WTC11 (cell line): ENCODE results near the gene TCF3. TPM values are rescaled to one million over a fixed set of nuclear protein-coding genes. Genes with fewer than 3 reads are reported as not detected.
A peak's percentile ranks its signal among the peaks of the same experiment; 100 is the strongest.

Source experiments
- ATAC-seq: fragments of 200-7000 bp; cut with Tn5 transposase; 2 replicates; pipeline ENCODE4 v1.10.0; 2021; ENCODE audit warnings: mild to moderate bottlenecking, moderate library complexity
- CTCF ChIA-PET: fragments of 300-600 bp; sonication (Branson Sonifier 250); formaldehyde crosslinking; loops from one replicate; lab custom pipeline; 2021; ENCODE audit warnings: antibody characterized with exemption; lab: Charles Lee
- POLR2A ChIA-PET: fragments of 350-600 bp; sonication (Branson Sonifier 250); formaldehyde crosslinking; loops from one replicate; lab custom pipeline; 2021; ENCODE audit warnings: antibody characterized with exemption; lab: Charles Lee
- DNase-seq: peaks from one replicate; pipeline ENCODE4 v3.0.0; 2021; ENCODE audit warnings: low spot score
- H3K27ac Mint-ChIP-seq: 2 replicates; pipeline ENCODE4 v1.8.0; 2021; ENCODE audit warnings: mixed read lengths
- H3K27me3 Mint-ChIP-seq: 2 replicates; pipeline ENCODE4 v1.8.0; 2021; ENCODE audit warnings: low read depth, mild to moderate bottlenecking, moderate library complexity, mixed read lengths
- H3K36me3 Mint-ChIP-seq: 2 replicates; pipeline ENCODE4 v1.8.0; 2021; ENCODE audit warnings: mixed read lengths
- H3K4me1 Mint-ChIP-seq: 2 replicates; pipeline ENCODE4 v1.8.0; 2022; ENCODE audit warnings: mixed read lengths
- H3K4me3 Mint-ChIP-seq: 2 replicates; pipeline ENCODE4 v1.8.0; 2021; ENCODE audit warnings: mild to moderate bottlenecking, moderate library complexity, mixed read lengths
- H3K9me3 Mint-ChIP-seq: 2 replicates; pipeline ENCODE4 v1.8.0; 2021; ENCODE audit warnings: mixed read lengths
- ATF1 ChIP-seq: sonication (generic); formaldehyde crosslinking; IDR thresholded peaks from 2 replicates; pipeline ENCODE4 v1.8.1; 2023; ENCODE audit warnings: mild to moderate bottlenecking, moderate library complexity, missing genetic modification reagents
- ATF6 ChIP-seq: sonication (generic); formaldehyde crosslinking; IDR thresholded peaks from 2 replicates; pipeline ENCODE4 v1.8.1; 2023; ENCODE audit warnings: mild to moderate bottlenecking, missing genetic modification reagents
- CBFB ChIP-seq: sonication (generic); formaldehyde crosslinking; IDR thresholded peaks from 2 replicates; pipeline ENCODE4 v1.8.1; 2022; ENCODE audit warnings: mild to moderate bottlenecking, low read depth, missing genetic modification reagents
- ETV6 ChIP-seq: sonication (generic); formaldehyde crosslinking; IDR thresholded peaks from 2 replicates; pipeline ENCODE4 v1.8.1; 2022; ENCODE audit warnings: mild to moderate bottlenecking, missing genetic modification reagents
- FOXJ3 ChIP-seq: sonication (generic); formaldehyde crosslinking; IDR thresholded peaks from 2 replicates; pipeline ENCODE4 v1.9.0; 2021; ENCODE audit warnings: missing genetic modification reagents, mild to moderate bottlenecking, borderline replicate concordance
- FOXP4 ChIP-seq: sonication (generic); formaldehyde crosslinking; IDR thresholded peaks from 2 replicates; pipeline ENCODE4 v1.8.0; 2022; ENCODE audit warnings: mild to moderate bottlenecking, missing genetic modification reagents
- IRF2 ChIP-seq: sonication (generic); formaldehyde crosslinking; IDR thresholded peaks from 2 replicates; pipeline ENCODE4 v1.8.0; 2022; ENCODE audit warnings: low read depth, missing genetic modification reagents, borderline replicate concordance
- JAZF1 ChIP-seq: fragments of 250-450 bp; sonication (Bioruptor Pico); IDR thresholded peaks from 2 replicates; pipeline ENCODE4 v1.9.0; 2021; ENCODE audit warnings: moderate library complexity, mild to moderate bottlenecking, inconsistent platforms
- MXD4 ChIP-seq: fragments of 250-450 bp; sonication (Bioruptor Pico); IDR thresholded peaks from 2 replicates; pipeline ENCODE4 v1.8.0; 2021; ENCODE audit warnings: mild to moderate bottlenecking, moderate library complexity, borderline replicate concordance
- MYBL2 ChIP-seq: sonication (generic); formaldehyde crosslinking; IDR thresholded peaks from 2 replicates; pipeline ENCODE4 v1.8.1; 2023; ENCODE audit warnings: mild to moderate bottlenecking, moderate library complexity, missing genetic modification reagents
- NFYB ChIP-seq: sonication (generic); formaldehyde crosslinking; conservative IDR thresholded peaks from 2 replicates; pipeline ENCODE4 v1.8.0; 2022; ENCODE audit warnings: low read depth, missing genetic modification reagents
- SMAD3 ChIP-seq: sonication (generic); formaldehyde crosslinking; IDR thresholded peaks from 2 replicates; pipeline ENCODE4 v1.8.0; 2022; ENCODE audit warnings: missing genetic modification reagents, mild to moderate bottlenecking, borderline replicate concordance
- TEAD1 ChIP-seq: sonication (generic); formaldehyde crosslinking; IDR thresholded peaks from 2 replicates; pipeline ENCODE4 v1.8.0; 2022; ENCODE audit warnings: mild to moderate bottlenecking, missing genetic modification reagents
- ZNF121 ChIP-seq: sonication (generic); formaldehyde crosslinking; IDR thresholded peaks from 2 replicates; pipeline ENCODE4 v1.8.0; 2023; ENCODE audit warnings: missing genetic modification reagents
- ZNF138 ChIP-seq: sonication (generic); formaldehyde crosslinking; conservative IDR thresholded peaks from 2 replicates; pipeline ENCODE4 v1.8.1; 2022; ENCODE audit warnings: mild to moderate bottlenecking, moderate library complexity, missing genetic modification reagents
- ZNF396 ChIP-seq: fragments of 250-450 bp; sonication (Bioruptor Pico); IDR thresholded peaks from 2 replicates; pipeline ENCODE4 v1.8.0; 2021; ENCODE audit warnings: mild to moderate bottlenecking, moderate library complexity, borderline replicate concordance
- total RNA-seq: library from RNA; stranded (reverse); gene quantifications from 3 replicates; pipeline ENCODE4 v1.2.3, GENCODE V29; 2021
- TF ChIP-seq, protein P1 (sequence below): sonication (generic); formaldehyde crosslinking; IDR thresholded peaks from 2 replicates; pipeline ENCODE4 v1.8.1; 2023; ENCODE audit warnings: mild to moderate bottlenecking, moderate library complexity, missing genetic modification reagents
- TF ChIP-seq, protein P2 (sequence below): fragments of 200-600 bp; IDR thresholded peaks from 2 replicates; pipeline ENCODE4 v1.8.0; 2022; ENCODE audit warnings: antibody characterized with exemption
- TF ChIP-seq, protein P3 (sequence below): sonication (generic); formaldehyde crosslinking; IDR thresholded peaks from 2 replicates; pipeline ENCODE4 v1.8.1; 2022; ENCODE audit warnings: low read depth, mild to moderate bottlenecking, moderate library complexity, missing genetic modification reagents, borderline replicate concordance

The TCF3 gene
- total RNA-seq, 1 experiment from 2014 or later = 324 TPM

GRCh38 chr19:1563251-1563650 lies 89.2 kb downstream of the TCF3 start:
- no peak overlapping the region for H3K27ac Mint-ChIP-seq
- H3K4me1 Mint-ChIP-seq = no peaks in the 10 kb centered on the region
- H3K4me3 Mint-ChIP-seq = no peak overlapping the region
- DNase-seq = no peak
- H3K27me3 Mint-ChIP-seq = no peaks in the 10 kb centered on the region
- ChIA-PET CTCF (interaction anchor here (1.0 to 1.4 kb wide), 2 partner anchors 12 to 17 kb away, joined by 3 read pairs; no protein-coding TSS in a partner anchor), POLR2A (interaction anchor here (0.6 kb wide), 1 partner anchor 804 kb away, joined by 4 read pairs; no protein-coding TSS in a partner anchor)
- ATAC-seq = no peak
- peaks cover 5% of the 10 kb centered on the region; the same call in 1 of the 2 replicates for H3K36me3 Mint-ChIP-seq
- TF ChIP-seq, protein P1, sequence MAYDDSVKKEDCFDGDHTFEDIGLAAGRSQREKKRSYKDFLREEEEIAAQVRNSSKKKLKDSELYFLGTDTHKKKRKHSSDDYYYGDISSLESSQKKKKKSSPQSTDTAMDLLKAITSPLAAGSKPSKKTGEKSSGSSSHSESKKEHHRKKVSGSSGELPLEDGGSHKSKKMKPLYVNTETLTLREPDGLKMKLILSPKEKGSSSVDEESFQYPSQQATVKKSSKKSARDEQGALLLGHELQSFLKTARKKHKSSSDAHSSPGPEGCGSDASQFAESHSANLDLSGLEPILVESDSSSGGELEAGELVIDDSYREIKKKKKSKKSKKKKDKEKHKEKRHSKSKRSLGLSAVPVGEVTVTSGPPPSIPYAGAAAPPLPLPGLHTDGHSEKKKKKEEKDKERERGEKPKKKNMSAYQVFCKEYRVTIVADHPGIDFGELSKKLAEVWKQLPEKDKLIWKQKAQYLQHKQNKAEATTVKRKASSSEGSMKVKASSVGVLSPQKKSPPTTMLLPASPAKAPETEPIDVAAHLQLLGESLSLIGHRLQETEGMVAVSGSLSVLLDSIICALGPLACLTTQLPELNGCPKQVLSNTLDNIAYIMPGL = no peak
- TF ChIP-seq NFYB (CRISPR knock-in tag) = no peak
- no peak for TF ChIP-seq FOXJ3
- no peak for TF ChIP-seq CBFB (CRISPR knock-in tag)
- no peak for TF ChIP-seq MYBL2
- no peak for TF ChIP-seq FOXP4
- TF ChIP-seq ETV6 (CRISPR knock-in tag) = no peak
- no peak for TF ChIP-seq MXD4 (CRISPR knock-in tag)
- TF ChIP-seq ATF1 = no peak
- H3K9me3 Mint-ChIP-seq = no peaks in the 10 kb centered on the region

DNA sequence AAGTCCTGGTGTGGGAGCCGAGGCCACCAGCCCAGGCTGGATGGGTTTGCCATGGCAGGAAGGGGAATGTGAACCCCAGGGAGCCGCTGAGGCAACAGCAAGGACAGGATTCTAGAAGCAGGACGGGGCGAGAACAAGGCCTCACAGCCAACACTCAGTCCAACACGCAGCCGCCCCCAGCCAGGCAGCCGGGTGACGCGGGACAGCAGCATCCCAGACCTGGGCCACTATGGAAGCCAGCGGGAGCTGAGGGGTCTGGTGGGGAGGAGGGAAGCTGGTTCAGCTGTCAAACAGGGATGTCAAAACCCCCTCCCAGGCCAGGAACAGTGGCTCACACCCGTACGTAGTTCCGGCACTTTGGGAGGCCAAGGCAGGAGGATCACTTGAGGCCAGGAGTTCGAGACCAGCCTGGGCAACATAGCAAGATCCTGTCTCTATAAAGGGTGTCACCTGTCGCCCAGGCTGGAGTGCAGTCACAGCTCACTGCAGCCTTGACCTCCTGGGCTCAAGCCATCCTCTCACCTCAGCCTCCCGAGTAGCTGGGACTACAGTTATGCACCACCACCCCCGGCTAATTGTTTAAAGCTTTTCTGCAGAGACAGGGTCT lies 91.1 kb downstream of the TCF3 start:
- no peak for ATAC-seq
- no peak overlapping the region for H3K4me3 Mint-ChIP-seq

DNA sequence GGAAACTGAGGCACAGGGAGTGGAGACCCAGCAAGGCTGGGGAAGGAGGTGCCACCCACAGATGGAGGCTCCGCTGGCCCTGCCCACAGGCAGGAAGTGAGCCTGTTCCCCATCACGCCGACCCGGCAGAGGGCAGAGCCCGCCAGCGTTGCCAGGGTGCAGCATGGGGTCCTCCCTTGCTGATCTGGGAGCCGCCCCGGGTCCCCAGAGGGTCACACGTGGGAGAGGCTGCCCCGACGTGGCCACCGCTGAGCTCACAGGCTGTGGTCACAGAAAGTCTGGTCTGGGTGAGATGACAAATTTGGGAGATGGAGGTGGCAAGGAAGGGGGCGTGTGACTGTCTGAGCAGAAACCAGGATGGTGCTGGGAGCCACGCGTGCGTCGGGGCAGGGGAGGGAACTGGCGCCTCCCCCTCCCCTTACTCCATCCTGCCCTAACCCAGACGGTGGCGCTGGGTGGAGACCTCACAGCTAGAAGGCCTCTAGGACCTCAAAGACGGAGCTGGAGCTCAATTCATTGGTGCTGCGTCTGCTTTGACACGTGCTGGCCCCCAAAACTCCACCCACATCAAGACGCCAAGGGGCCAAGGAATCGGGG lies 92.0 kb downstream of the TCF3 start:
- ATAC-seq = no peak
- H3K9me3 Mint-ChIP-seq = no peaks in the 10 kb centered on the region
- no peaks in the 10 kb centered on the region for H3K4me1 Mint-ChIP-seq
- TF ChIP-seq IRF2 (CRISPR knock-in tag) = no peak
- TF ChIP-seq, protein P2, sequence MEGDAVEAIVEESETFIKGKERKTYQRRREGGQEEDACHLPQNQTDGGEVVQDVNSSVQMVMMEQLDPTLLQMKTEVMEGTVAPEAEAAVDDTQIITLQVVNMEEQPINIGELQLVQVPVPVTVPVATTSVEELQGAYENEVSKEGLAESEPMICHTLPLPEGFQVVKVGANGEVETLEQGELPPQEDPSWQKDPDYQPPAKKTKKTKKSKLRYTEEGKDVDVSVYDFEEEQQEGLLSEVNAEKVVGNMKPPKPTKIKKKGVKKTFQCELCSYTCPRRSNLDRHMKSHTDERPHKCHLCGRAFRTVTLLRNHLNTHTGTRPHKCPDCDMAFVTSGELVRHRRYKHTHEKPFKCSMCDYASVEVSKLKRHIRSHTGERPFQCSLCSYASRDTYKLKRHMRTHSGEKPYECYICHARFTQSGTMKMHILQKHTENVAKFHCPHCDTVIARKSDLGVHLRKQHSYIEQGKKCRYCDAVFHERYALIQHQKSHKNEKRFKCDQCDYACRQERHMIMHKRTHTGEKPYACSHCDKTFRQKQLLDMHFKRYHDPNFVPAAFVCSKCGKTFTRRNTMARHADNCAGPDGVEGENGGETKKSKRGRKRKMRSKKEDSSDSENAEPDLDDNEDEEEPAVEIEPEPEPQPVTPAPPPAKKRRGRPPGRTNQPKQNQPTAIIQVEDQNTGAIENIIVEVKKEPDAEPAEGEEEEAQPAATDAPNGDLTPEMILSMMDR = no peak
- no peak for TF ChIP-seq SMAD3 (CRISPR knock-in tag)
- no peak for TF ChIP-seq ZNF138 (CRISPR knock-in tag)
- TF ChIP-seq, protein P3, sequence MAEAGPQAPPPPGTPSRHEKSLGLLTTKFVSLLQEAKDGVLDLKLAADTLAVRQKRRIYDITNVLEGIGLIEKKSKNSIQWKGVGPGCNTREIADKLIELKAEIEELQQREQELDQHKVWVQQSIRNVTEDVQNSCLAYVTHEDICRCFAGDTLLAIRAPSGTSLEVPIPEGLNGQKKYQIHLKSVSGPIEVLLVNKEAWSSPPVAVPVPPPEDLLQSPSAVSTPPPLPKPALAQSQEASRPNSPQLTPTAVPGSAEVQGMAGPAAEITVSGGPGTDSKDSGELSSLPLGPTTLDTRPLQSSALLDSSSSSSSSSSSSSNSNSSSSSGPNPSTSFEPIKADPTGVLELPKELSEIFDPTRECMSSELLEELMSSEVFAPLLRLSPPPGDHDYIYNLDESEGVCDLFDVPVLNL = no peak
- TF ChIP-seq ZNF396 = no peak
- no peak for TF ChIP-seq ATF6 (CRISPR knock-in tag)
- TF ChIP-seq, protein P1 = no peak
- no peak for TF ChIP-seq TEAD1
- TF ChIP-seq, all 79 proteins: peak for 0
- CTCF ChIA-PET = no interaction called here
- Mint-ChIP-seq H3K27me3 (no peaks in the 10 kb centered on the region), H3K36me3 (peaks cover 5% of the 10 kb centered on the region; the same call in 1 of the 2 replicates), H3K4me3 (no peak overlapping the region), H3K27ac (no peak overlapping the region)
- POLR2A ChIA-PET = no interaction called here
- no peak for DNase-seq

More for the DNA sequence above, 91.1 kb downstream of the TCF3 start:
- no peaks in the 10 kb centered on the region for H3K27me3 Mint-ChIP-seq
- no peak overlapping the region for H3K27ac Mint-ChIP-seq
- TF ChIP-seq JAZF1 = no peak
- TF ChIP-seq ZNF121 (CRISPR knock-in tag) = peak; percentile 95
- no peaks in the 10 kb centered on the region for H3K4me1 Mint-ChIP-seq
- peaks cover 5% of the 10 kb centered on the region; the same call in 1 of the 2 replicates for H3K36me3 Mint-ChIP-seq
- no peaks in the 10 kb centered on the region for H3K9me3 Mint-ChIP-seq
- POLR2A ChIA-PET = no interaction called here
- DNase-seq = no peak
- CTCF ChIA-PET = interaction anchor here (1.1 kb wide), 1 partner anchor 15 kb away, joined by 5 read pairs; no protein-coding TSS in a partner anchor
